K562 (cell line): Measurements from ENCODE around the gene GRIPAP1. TPM values are rescaled to one million over a fixed set of nuclear protein-coding genes. Genes with fewer than 3 reads are reported as not detected.
A peak's percentile ranks its signal among the peaks of the same experiment; 100 is the strongest.

Source experiments
- ARID3A ChIP-seq: IDR thresholded peaks from 2 replicates; pipeline ENCODE4 v1.6.1; 2012; ENCODE audit warnings: low read depth, low read length, improper control_type of control experiment, borderline replicate concordance
- BRCA1 ChIP-seq, 2 experiments: fragments of 450-650 bp in 1 of 2; sonication (generic) in 1 of 2; formaldehyde crosslinking in 1 of 2; IDR thresholded peaks; 2 replicates each; pipeline versions ENCODE4 v1.5.0 to v1.6.1; 2017 to 2020; ENCODE audit warnings: mild to moderate bottlenecking in 1 of 2, missing genetic modification reagents in 1 of 2
- CBFA2T2 ChIP-seq: fragments of 450-650 bp; conservative IDR thresholded peaks from 2 replicates; pipeline ENCODE4 v1.6.1; 2017; ENCODE audit warnings: mild to moderate bottlenecking
- DIDO1 ChIP-seq: fragments of 450-650 bp; IDR thresholded peaks from 2 replicates; pipeline ENCODE4 v1.6.1; 2016; ENCODE audit warnings: low read depth, missing biosample characterization, missing genetic modification characterization
- HCFC1 ChIP-seq: IDR thresholded peaks from 2 replicates; pipeline ENCODE4 v1.6.1; 2012; ENCODE audit warnings: low read depth, low read length, improper control_type of control experiment
- HNRNPLL ChIP-seq: fragments of 200-400 bp; formaldehyde crosslinking; IDR thresholded peaks from 2 replicates; pipeline ENCODE4 v1.6.1; 2017; ENCODE audit warnings: low read length, low read depth, mild to moderate bottlenecking; ENCODE audit not compliant: poor library complexity, severe bottlenecking
- LARP7 ChIP-seq: fragments of 450-650 bp; IDR thresholded peaks from 2 replicates; pipeline ENCODE4 v1.6.1; 2016
- MTF1 ChIP-seq: fragments of 250-450 bp; sonication (Bioruptor Pico); IDR thresholded peaks from 2 replicates; pipeline ENCODE4 v1.9.0; 2021; ENCODE audit warnings: moderate library complexity, mild to moderate bottlenecking, inconsistent platforms, borderline replicate concordance
- NKRF ChIP-seq: fragments of 450-650 bp; IDR thresholded peaks from 2 replicates; pipeline ENCODE4 v1.6.1; 2016; ENCODE audit warnings: borderline replicate concordance
- NR2C2 ChIP-seq, 2 experiments: fragments of 200-800 bp in 1 of 2; sonication (Bioruptor generic) in 1 of 2; sonication (generic) in 1 of 2; formaldehyde crosslinking in 1 of 2; IDR thresholded peaks; 2 replicates each; pipeline versions ENCODE4 v1.6.1 to v1.8.0; 2016 to 2022; ENCODE audit warnings: mild to moderate bottlenecking in 1 of 2, missing compliant biosample characterization in 1 of 2, missing genetic modification characterization in 1 of 2, missing genetic modification reagents in 1 of 2
- RBM15 ChIP-seq: fragments of 200-400 bp; formaldehyde crosslinking; IDR thresholded peaks from 2 replicates; pipeline ENCODE4 v1.6.1; 2018; ENCODE audit warnings: mild to moderate bottlenecking, low read length, moderate library complexity; ENCODE audit not compliant: insufficient read depth
- RCOR1 ChIP-seq, 2 experiments: IDR thresholded peaks; 2 replicates each; pipeline ENCODE4 v1.6.1; 2012; ENCODE audit warnings: low read depth in 2 of 2, low read length in 2 of 2, borderline replicate concordance in 1 of 2, improper control_type of control experiment in 1 of 2
- RFX1 ChIP-seq: fragments of 450-650 bp; IDR thresholded peaks from 2 replicates; pipeline ENCODE4 v1.6.1; 2016; ENCODE audit warnings: mild to moderate bottlenecking, moderate library complexity
- SRF ChIP-seq, 2 experiments: fragments of 250-450, 450-650 bp in 1 of 2; sonication (Bioruptor Pico) in 1 of 2; sonication (generic) in 1 of 2; formaldehyde crosslinking; IDR thresholded peaks; 2 replicates each; pipeline versions ENCODE4 v1.5.0 to v1.5.1; 2020 to 2022; ENCODE audit warnings: mild to moderate bottlenecking in 1 of 2, missing genetic modification reagents in 1 of 2
- SRSF9 ChIP-seq: fragments of 200-400 bp; formaldehyde crosslinking; IDR thresholded peaks from 2 replicates; pipeline ENCODE4 v1.6.1; 2017; ENCODE audit warnings: low read depth, low read length, borderline replicate concordance
- STAG1 ChIP-seq: sonication (generic); formaldehyde crosslinking; IDR thresholded peaks from 2 replicates; pipeline ENCODE4 v1.5.0; 2020; ENCODE audit warnings: missing genetic modification reagents, borderline replicate concordance
- TAF9B ChIP-seq: fragments of 450-650 bp; IDR thresholded peaks from 2 replicates; pipeline ENCODE4 v1.6.1; 2018; ENCODE audit warnings: mild to moderate bottlenecking; ENCODE audit not compliant: partially characterized antibody
- TCF7 ChIP-seq: sonication (generic); IDR thresholded peaks from 2 replicates; pipeline ENCODE4 v1.6.1; 2016; ENCODE audit warnings: antibody characterized with exemption, borderline replicate concordance
- U2AF1 ChIP-seq: fragments of 200-400 bp; formaldehyde crosslinking; optimal IDR thresholded peaks from 2 replicates; pipeline ENCODE3; 2017; ENCODE audit warnings: mild to moderate bottlenecking, low read depth, low read length, moderate library complexity
- ZBTB12 ChIP-seq: fragments of 250-450 bp; sonication (Bioruptor Pico); IDR thresholded peaks from 2 replicates; pipeline ENCODE4 v1.4.0; 2020
- ZC3H4 ChIP-seq: sonication (generic); formaldehyde crosslinking; IDR thresholded peaks from 2 replicates; pipeline ENCODE4 v1.9.0; 2021; ENCODE audit warnings: missing genetic modification reagents, borderline replicate concordance
- ZNF217 ChIP-seq: sonication (generic); formaldehyde crosslinking; IDR thresholded peaks from 2 replicates; pipeline ENCODE4 v1.8.0; 2022; ENCODE audit warnings: mild to moderate bottlenecking, missing genetic modification reagents
- ZNF431 ChIP-seq: sonication (generic); formaldehyde crosslinking; IDR thresholded peaks from 2 replicates; pipeline ENCODE4 v1.8.0; 2022; ENCODE audit warnings: mild to moderate bottlenecking, missing genetic modification reagents
- polyA plus RNA-seq, 8 experiments: library from polyadenylated mRNA; depleted of rRNA in 4 of 8; stranded (reverse) in 5 of 8; unstranded in 3 of 8; fragments of >200 nt; fragmentation: Nextera tagmentation in 2 of 8; fragmentation: Illumina TruSeq in 1 of 8; extraction: Ambion mirVana in 2 of 8; extraction: Trizol in 1 of 8; gene quantifications; 2 replicates each; pipeline versions ENCODE4 v1.2.1 to v1.2.3, GENCODE V29; 2011 to 2014; ENCODE audit warnings: inconsistent platforms in 1 of 8, missing spikeins in 1 of 8
- total RNA-seq, 7 experiments: library from RNA; depleted of rRNA in 6 of 7; stranded (reverse); fragments of >200 nt in 6 of 7; fragmentation: Illumina TruSeq in 2 of 7; extraction: Trizol in 2 of 7; gene quantifications; 2 replicates each; pipeline versions ENCODE4 v1.2.1 to v1.2.3, GENCODE V29; 2011 to 2021; ENCODE audit warnings: low replicate concordance in 1 of 7

Gene GRIPAP1
- total and polyA plus RNA-seq, 9 of the 15 experiments (the other 6 are each of a cell fraction or from before 2014, with no cell fraction given) = 4.1 to 41.6 (median 24.0) TPM

GRCh38 chrX:48957827-48958634, 44.0 kb downstream of the GRIPAP1 start (continued):
- no peak for TF ChIP-seq SRF (CRISPR knock-in tag; IDR thresholded peaks at IDR 0.05)
- no peak for TF ChIP-seq ARID3A
- no peak for TF ChIP-seq CBFA2T2
- no peak for TF ChIP-seq ZNF431 (CRISPR knock-in tag)
- no peak for TF ChIP-seq STAG1 (CRISPR knock-in tag)
- TF ChIP-seq NKRF = peak; percentile 78
- no peak for TF ChIP-seq HNRNPLL
- TF ChIP-seq DIDO1 = 0 out of 2 replicates have a peak, but pooled peaks have one; percentile 55
- no peak for TF ChIP-seq U2AF1
- TF ChIP-seq TAF9B = no peak
- TF ChIP-seq HCFC1 = peak; percentile 4
- no peak for TF ChIP-seq ZC3H4 (CRISPR knock-in tag)
- no peak for TF ChIP-seq MTF1 (CRISPR knock-in tag)
- TF ChIP-seq LARP7 = no peak
- no peak for TF ChIP-seq RBM15
- TF ChIP-seq NR2C2 (CRISPR knock-in tag; IDR thresholded peaks at IDR 0.05) = no peak
- peak; percentile 98 for TF ChIP-seq NR2C2 (tag; IDR thresholded peaks at IDR 0.05)
- TF ChIP-seq ZBTB12 = peak; percentile 66
- TF ChIP-seq RFX1 = peak; percentile 96
- TF ChIP-seq SRSF9 = no peak
- no peak for TF ChIP-seq ZNF217 (CRISPR knock-in tag)
- TF ChIP-seq TCF7 = no peak
- no peak for TF ChIP-seq BRCA1 (IDR thresholded peaks at IDR 0.05)
- TF ChIP-seq BRCA1 (CRISPR knock-in tag; IDR thresholded peaks at IDR 0.05) = no peak
- no peak for TF ChIP-seq RCOR1 (IDR thresholded peaks at IDR 0.05; ENCODE audit: borderline replicate concordance in 1 of 2, low read depth in 2 of 2, low read length in 2 of 2)
